Stimulated activated CD4-positive, alpha-beta T cell treated with anti-CD3 and anti-CD28 coated beads, Interleukin-4, amount 100 ng/mL, for 48 hours (primary cell): Measurements from ENCODE around the gene GSE1.

Experiments
- DNase-seq, 2 donors: peaks; one replicate each; pipeline ENCODE4 v3.0.0-alpha.2; 2020; ENCODE audit warnings: low read depth in 2 of 2

GSE1 gene

DNA sequence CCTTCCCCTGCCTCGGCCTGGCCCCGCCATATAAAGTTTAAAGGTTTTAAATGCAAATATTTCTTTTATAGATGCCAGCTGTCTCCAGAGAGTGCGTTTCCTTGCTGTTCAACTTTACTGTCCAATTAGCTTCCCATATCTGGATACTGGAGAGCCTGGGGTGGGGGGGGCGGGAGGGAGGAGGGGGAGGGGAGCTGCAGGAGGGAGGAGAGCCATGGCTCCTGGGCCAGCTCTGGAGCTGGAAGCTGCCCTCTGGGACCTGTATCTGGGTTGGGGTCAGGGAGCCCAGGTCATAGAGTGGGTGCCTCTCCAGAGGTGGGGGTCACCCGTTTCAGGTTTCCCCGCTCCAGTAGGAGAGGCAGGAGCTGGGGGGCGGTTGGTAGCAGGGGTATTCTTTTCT, 6.2 kb upstream of the GSE1 start:
- no peak for DNase-seq

DNA sequence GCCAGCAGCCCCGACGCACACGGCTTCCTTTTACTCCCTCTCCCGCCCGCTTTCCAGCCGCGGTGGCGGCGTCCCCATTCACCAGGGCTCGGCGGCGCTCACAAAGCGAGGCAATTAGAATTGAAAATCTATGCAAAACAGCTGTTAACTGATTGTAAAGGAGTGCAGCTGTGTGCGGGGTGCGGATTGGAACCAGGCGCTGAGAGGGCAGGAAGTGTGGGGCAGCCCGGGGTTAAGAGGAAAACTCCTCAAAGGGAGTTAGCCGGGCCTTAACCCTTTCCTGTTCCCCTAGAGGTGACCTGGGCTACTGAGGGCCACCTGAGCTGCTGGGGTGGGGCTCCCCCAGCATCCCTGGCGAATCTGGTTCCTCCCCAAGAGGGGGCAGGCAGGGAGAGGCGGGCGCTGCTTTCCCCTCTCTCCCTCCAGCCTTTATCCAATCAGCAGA, 5.8 kb upstream of the GSE1 start:
- no peak for DNase-seq

DNA sequence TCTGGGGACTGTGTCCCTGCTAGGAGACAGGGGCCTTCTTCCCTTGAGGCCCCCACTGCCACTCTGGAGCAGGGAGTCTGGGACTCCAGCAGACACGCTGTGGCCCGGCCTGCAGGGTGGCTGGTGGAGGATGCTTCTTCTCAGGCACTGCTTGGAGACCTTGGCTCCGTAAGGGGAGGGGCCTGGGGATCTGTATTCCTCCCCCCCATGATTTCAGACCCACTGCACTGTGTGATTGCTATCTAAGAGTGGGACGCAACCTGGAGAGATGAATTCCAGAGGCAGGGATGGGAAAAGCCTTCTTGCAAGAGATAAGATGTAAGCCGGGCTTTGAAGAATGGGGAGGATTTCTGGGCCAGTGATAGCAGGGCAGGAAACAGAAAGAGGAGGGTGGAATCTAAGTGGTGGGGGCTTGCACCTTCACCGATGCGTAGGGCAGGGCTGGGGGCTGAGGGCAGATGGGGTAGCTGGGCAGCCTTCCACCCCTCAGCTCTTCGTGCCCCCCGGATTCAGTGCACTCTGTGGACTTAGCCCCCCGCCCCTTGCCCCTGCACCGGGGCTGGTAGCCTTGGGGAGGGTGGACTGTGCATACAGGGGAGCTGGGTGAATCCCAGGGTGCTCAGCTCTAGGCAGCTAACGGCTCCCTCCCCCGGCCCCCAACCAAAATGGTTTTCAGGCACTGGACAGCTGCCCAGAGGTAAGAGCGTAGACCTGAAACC, 5.2 kb upstream of the GSE1 start:
- no peak for DNase-seq

DNA sequence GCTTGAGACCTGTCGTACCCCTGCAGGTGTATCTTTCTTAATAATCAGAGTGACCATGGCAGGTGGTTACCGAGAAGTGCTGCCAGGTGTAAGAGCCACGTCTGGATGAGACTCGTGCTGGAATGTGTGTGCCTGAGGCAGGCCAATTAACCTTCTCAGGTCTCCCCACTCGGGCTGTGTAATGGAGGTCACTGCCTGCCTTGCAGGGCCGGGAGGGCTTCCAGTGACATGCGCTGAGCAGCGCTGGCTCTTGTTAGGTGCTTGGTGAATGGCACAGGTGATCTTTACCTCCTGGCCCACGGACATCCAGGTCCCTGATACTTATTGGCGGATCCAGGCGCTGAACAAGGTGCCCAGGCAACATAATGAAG, 4.6 kb upstream of the GSE1 start:
- no peak for DNase-seq

DNA sequence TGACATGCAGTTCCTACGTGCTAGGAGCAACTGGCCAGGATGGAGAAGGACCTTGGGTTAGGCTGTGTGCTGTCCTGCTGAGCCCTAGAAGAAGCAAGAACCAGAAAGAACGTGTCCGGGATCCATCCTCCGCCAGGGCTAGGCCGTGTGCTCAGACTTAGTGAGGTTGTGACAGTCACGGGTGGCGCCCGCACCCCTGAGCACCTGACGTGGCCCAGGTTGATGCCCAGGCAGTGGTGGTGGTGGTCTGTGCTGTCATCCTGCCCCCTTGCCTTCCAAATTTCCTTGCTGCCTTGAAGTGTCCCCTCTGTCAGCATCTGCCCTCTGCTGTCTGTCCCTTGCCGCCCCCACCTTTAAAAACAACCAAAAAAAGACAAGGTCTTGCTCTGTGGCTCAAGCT, 4.2 kb upstream of the GSE1 start:
- DNase-seq, result no peak

DNA sequence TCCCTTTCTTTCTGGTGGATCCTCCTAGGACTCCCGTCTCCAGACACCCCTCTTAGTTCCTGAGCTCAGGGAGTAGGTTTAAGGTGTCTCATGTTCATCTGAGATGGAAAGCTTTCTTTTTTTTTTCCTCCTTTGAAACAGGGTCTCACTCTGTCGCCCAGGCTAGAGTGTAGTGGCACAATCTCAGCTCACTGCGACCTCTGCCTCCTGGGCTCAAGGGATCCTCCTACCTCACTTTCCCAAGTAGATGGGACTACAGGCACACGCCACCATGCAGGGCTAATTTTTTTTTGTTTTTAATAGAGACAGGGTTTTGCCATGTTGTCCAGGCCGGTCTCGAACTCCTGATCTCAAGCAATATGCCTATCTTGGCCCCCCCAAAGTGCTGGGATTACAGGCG, 3.6 kb upstream of the GSE1 start:
- DNase-seq, result no peak

DNA sequence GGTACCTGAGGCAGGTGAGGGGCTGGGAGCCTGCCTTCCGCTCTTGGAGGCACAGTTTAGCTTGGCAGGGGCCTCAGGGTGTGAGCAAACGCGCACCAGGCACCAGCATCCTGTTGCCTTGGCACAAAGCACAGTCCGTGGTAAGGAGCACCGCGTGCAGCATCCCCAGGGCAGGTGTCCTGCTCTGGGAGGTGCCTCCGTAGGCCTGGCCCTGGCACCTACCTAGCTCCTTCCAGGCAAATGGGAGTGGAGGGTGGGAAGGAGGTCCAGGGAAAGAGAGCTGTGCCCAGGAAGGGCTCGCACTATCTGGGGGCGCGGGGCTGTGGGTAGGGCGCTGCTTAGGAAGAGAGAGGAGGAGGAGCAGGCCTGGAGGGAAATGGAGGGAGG, 3.1 kb upstream of the GSE1 start:
- DNase-seq, result no peak

DNA sequence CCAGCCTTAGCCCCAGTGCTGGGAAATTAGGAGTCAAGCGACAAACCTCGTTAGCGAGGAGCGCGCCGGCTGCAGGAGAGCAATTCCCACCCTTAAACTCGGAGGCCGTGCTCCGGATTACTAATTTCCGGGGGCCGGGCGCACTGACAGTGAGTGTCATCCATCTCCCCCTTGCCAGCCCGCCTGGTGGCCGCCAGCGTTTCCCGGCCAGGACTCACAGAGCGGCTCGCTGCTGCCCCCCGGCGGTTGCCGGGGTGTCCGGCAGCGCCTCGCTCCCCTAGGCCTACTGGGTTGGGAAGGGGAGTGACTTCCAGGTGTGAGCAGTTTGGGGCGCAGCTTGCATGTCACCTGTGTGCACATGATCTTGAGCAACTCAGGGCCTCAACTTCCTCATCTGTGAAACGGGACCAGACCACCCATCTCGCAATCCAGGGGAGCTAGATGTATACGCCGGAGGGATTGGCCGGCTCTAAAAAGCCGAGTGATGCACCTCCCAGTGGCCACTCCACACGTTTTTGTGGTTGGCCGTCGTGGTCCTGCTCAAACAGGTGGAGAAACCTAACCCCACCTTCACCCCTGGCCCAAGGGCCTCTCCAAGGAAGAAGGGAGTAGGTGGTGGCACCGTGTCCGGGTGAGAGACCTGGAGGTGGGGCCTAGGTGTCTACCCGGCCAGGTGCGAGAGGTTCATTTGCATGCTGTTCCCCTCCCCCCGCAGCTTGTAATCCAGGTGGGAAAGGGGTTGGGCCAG, 2.5 kb upstream of the GSE1 start:
- peak; percentile 84 to 87 for DNase-seq

DNA sequence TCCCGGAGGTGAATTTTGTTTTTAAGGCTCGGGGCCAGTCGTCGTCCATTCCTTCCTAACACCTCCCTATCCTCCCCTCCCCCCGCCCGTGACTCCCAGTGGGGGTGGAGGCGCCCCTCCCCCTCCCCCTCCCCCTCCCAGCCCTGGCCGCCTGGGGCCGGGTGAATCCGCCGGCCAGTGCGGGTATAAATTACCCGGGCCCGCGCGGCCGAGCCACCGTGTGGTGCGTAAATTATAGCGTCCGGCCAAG, 2.0 kb upstream of the GSE1 start:
- no peak for DNase-seq

DNA sequence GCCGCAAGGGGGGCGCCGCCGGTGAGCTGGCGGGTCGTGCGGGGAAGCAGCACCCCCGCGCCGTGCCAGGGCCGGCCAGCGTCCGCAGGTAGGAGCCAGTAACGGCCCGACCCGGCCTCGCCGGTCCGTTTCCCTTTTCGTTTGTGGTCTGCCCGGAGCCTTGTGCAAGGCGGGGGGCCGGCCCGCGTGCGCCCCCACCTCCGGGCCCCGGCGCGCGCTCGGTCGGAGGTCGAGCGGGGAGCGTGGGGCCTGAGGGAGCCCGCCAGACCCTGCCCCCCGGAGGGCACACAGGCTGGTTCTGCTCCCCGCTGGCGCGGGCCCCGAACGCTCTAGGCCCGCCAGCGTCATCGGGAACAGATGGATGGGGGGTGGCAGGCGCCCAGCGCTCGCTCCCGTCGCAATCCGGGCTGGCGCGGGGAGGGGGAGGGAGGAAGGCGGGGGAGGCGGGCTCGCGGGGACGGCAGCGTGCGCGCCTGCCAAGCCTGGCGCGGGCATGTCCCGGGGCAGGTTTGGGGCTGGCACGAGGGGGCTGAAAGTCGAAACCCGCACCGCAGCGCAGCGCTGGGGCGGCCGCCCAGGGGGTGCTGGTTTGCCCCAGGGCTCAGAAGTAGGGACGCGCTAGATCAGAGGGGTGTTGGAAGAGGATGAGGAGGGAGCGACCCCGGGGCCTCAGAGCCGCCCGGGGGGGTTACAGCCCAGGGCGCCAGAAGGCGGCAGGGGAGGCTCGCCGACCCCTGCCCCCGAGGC, 1.5 kb upstream of the GSE1 start:
- peak in 1 of 2 donors; percentile 48 for DNase-seq

DNA sequence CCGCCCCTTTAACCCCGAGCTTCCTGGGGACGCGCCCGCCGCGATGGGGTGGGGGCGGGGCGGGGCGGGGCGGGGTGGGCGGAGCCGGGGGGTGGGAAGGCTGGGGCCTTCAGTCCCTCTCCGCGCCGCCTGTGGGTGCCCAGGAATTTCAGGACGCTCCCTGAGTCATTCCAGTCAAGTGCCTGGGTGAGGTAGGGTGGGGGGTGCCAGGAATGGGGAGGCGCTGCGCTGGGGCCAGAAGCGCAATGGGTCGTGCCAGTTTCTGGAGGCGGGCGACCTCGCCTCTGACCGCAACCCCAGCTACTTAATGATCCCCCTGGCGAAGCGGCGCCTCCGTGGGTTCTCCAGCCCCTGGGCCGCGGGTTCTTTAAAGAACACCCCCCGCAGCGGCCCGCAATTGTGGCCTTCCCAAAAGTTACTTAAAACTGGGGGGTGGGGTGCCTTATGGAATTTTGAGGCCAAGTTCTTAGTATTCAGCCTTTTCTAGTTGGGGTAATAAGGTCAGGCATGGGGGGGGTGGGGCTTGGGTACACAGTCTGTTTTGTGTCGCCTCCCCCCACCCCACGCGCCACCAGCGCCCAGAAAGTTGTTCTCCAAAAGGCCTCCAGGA, 826 bp upstream of the GSE1 start:
- no peak for DNase-seq

DNA sequence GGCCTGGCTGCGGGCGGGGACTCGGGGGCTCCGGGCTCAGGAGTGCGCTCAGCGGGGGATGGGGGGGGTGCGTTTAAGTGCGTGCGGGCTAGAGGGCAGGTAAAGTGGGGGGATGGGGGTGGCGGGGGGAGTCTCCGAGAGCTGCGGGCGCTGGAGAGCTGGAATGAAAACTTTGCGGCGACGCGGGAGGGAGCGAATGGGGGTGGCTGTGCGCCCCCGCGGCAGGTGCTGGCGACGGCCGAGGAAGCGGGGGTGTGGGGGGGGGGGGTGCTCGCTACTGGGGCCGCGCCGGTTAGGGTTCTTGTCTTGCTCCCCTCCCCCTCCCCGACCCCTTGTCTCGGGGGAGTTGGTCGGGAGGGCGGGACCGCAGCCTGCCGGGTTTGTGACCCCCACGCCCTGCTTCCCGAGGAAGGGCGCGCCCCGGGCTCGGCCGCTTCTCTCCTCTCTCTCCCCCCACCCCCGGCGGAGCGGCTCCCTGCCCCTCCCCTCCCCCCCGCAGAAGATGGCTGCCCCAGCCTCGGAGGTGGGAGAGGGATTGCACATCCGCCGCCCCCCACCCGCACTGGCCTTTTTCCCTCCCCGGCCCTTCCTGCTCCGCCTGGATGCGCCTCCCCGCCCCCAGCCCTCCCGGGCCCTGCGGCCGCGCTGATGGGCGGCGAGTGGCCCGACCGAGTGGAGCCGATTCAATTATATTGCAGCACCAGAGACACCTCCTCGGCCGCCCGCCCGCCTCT, 649 bp downstream of the GSE1 start:
- no peak for DNase-seq

DNA sequence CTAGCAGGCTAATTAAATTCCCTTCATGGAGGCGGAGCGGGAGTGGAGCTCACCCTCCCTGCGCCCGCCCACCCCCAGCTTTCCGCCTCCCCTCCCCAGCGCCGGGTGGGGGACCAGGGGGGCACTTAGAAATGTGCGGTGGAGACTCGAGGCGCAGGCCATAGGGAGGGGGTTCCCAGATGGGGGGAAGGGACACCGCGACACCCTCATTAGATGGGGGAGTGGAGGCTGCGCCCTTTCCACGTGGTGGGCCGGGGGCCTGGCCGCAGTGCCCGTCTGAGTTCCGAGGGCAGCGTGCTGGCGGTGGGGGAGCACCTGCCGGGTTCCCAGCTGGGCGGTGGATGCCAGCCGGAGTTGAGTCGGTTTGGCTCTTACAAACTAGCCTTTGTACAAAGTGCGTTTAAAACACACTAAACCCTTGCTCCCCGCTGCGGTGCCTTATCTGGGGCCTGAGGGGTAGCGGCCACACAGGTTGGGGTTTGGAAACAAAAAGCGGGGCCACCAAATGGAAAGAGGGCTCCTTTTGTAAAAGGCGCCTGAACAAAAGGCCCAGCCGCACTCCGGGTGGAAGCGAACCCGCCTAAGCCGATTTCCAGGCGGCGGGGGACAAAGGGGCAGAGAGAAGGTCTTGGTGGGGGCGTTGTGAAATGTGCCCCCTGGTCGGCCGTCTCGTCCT, 1.4 kb downstream of the GSE1 start:
- DNase-seq, result no peak

DNA sequence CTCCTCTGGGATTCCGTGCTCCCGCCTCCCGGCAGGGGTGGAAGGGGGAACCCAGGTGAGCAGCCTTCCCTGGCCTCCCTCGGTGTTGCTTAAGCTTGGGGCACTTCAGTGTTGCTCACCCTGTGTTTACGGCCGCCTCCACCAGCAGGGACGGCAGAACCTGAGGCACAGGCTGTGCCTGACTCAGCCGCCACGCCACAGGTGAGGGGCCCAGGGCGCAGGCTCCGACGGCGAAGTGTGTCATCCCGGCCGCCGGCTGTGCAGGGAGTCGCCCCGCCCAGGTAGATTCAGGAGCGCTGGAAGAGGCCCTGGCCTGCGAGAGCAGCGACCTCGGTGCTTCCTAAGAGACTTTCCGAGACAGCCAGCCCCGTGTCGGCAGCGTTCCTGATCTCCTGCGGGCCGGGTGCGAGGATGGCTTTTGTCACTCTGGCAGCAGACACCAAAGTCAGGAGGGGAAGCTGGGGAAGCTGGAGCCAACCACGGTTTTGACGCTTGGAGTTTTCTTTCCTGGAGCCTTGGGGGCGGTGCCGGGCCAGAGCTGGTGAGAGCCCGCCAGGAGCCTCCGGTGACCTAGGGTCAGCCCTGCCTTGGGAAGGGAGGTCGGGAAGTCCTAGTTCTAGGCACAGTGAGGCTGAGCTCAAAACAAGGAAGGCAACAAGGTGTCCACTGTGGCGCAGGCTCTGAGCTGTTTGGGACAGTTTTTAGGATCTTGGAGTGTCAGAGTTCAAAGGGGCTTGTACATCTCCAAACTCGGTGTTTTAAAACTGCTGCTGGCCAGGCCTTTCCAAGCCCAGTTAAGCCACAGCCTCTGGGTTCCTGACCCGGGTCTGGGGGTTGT, 2.1 kb downstream of the GSE1 start:
- DNase-seq, result peak; percentile 30 to 56

DNA sequence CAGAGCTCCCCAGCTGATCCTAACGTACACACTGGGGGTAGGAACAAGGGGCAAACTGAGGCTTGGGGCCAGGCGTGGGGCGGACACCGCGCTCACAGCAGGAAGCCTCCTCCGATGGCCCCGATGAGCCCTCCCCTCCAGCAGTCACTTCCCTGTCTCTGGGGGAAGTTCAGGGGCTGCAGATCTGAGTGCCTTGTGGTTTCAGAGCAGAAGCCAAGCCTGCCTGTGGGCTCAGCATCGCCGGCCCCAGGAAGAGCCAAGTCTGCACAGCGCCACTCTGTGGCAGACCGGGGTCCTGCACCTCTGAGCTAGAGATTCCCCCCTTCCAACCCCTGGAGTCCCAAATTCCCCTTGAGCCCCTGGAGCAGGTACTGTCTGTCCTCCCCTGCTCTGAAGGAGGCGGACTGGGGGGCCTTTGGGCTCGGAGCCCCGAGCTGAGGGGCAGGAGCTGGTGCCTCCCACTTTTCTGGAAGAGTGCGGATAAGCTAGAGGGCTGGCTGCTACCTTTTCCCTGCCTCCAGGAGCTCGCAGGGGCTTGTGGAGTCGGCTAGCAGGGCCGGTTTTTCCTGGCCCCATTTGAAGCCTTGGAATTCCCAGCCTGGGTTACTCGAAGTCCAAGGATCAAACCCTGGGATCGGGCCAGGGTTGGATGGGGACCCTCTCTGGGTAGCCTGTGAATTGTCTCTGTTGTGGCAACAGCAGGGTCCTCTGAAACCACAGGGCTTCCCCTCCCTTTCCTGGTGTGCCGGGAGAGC, 2.9 kb downstream of the GSE1 start:
- DNase-seq, result peak; percentile 75 to 77

DNA sequence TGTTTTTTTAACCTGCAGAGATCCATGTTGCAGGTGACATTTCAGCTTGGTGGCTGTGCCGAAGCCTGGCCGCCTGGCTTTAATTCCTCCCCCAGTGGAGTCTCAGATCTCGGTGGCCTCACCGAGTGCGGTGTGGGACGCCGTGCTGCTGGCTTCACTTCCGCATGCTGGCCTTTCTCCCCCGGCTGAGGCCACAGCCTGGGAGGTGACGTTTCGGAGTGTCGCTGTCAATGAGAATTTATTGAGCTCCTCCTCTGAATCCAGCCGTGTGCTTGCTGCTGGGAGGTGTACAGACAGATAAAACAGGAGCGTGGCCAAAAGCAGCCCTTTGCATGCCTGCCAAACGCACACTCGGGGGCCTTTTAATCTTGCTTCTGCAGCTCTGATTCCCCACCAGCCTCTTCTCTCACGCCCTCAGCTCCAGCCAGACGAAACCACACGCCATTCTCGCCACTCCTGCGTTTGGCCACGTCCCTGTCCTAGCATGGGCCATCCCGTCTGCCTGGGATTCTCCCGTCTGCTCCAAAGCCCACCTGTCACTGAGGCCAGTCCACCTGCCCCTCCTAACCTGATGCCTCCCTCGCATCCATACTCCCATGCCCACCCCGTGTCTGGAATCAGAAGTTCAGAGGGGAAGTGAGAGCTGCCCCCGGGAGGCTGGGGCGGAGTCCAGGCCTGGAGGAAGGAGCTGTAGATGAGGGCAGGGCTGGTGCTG, 3.6 kb downstream of the GSE1 start:
- DNase-seq, result no peak

DNA sequence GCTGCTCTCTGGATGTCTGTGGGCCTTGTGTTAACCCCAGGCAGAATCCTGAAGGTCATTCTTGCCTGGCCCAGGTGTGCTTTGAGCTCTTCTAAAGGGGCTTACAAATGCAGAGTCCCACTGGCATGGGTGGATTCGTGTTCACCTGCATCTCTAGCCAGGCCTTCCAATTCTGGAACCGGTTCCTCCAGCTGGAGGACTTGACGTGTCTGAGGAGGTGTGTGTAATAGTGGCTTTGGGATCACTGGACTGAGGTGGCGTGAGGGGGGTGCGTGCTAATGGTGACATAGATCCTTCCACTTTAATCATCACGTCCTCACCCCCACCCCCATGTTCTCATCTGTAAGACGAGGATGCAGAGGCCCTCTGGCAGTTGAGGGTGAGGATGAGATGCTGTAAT, 4.8 kb downstream of the GSE1 start:
- no peak for DNase-seq

DNA sequence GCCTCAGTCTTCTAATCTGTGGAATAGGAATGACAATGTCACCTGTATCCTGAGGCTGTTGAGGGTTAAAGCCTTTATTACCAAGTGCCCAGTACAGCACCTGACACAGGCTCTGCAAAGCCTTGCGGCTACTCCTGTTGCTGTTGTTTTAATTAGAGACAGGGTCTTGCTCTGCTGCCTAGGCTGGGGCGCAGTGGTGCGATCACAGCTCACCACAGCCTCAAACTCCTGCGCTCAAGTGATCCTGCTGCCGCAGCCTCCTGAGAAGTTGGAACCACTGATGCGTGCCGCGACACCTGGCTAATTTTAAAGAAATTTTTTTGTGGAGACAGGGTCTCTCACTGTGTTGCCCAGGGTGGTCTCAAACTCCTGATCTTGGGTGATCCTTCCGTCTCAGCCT, 5.4 kb downstream of the GSE1 start:
- no peak for DNase-seq
